NCI-H774 (cell line): ENCODE data around the gene RGS6.

Experiments
- DNase-seq: peaks from one replicate; lab custom pipeline; 2025; lab: John Stamatoyannopoulos, UW

Gene RGS6

GRCh38 chr14:72081137-72081536 is 148.9 kb downstream of the RGS6 start:
- no peak for DNase-seq

- DNase-seq: no peak
Observed at GRCh38 chr14:72084935-72085334, 152.7 kb downstream of the RGS6 start.

GRCh38 chr14:72089625-72090024 is 157.4 kb downstream of the RGS6 start:
- no peak for DNase-seq

GRCh38 chr14:72094844-72095582 is 162.8 kb downstream of the RGS6 start:
- no peak for DNase-seq

GRCh38 chr14:72097173-72097783 is 165.0 kb downstream of the RGS6 start:
- no peak for DNase-seq

- no peak for DNase-seq
Observed at GRCh38 chr14:72098210-72098609, 166.0 kb downstream of the RGS6 start.

- DNase-seq: no peak
Observed at GRCh38 chr14:72099566-72099965, 167.3 kb downstream of the RGS6 start.

GRCh38 chr14:72104011-72104613 is 171.9 kb downstream of the RGS6 start:
- DNase-seq: no peak

- no peak for DNase-seq
Observed at GRCh38 chr14:72111911-72112310, 179.7 kb downstream of the RGS6 start.

- no peak for DNase-seq
Observed at GRCh38 chr14:72118841-72119240, 186.6 kb downstream of the RGS6 start.

GRCh38 chr14:72120315-72120714 is 188.1 kb downstream of the RGS6 start:
- DNase-seq: no peak

GRCh38 chr14:72123755-72124154 is 191.5 kb downstream of the RGS6 start:
- DNase-seq: no peak

GRCh38 chr14:72124171-72124570 is 191.9 kb downstream of the RGS6 start:
- DNase-seq: no peak

GRCh38 chr14:72126091-72126490 is 193.9 kb downstream of the RGS6 start:
- no peak for DNase-seq

- peak; percentile 42 for DNase-seq
Observed at GRCh38 chr14:72126561-72126960, 194.3 kb downstream of the RGS6 start.

- DNase-seq: no peak
Observed at GRCh38 chr14:72128629-72129028, 196.4 kb downstream of the RGS6 start.

GRCh38 chr14:72129291-72129690 is 197.1 kb downstream of the RGS6 start:
- no peak for DNase-seq

- DNase-seq: no peak
Observed at GRCh38 chr14:72141084-72141483, 208.9 kb downstream of the RGS6 start.

- DNase-seq: no peak
Observed at GRCh38 chr14:72142328-72142727, 210.1 kb downstream of the RGS6 start.

GRCh38 chr14:72146241-72146640 is 214.0 kb downstream of the RGS6 start:
- DNase-seq: no peak

- DNase-seq: no peak
Observed at GRCh38 chr14:72154645-72155378, 222.6 kb downstream of the RGS6 start.

GRCh38 chr14:72155379-72155993 is 223.3 kb downstream of the RGS6 start:
- no peak for DNase-seq
